GM12878 (cell line): ENCODE measurements around the gene CFAP300. TPM values are rescaled to one million over a fixed set of nuclear protein-coding genes. Genes with fewer than 3 reads are reported as not detected.

ENCODE experiments used
- ATAC-seq: fragments of 200-7000 bp; cut with Tn5 transposase; 3 replicates; pipeline ENCODE4 v1.9.1; 2020; ENCODE audit warnings: mild to moderate bottlenecking, moderate library complexity
- BruUV-seq: library from RNA; stranded (reverse); fragments of 400-500 nt; replicated peaks from 2 replicates; lab custom pipeline; 2021; lab: Mats Ljungman, UMichigan
- CTCF ChIA-PET: fragments of 300-600 bp; sonication (Branson Sonifier 250); formaldehyde crosslinking; extraction: SDS; loops from one replicate; lab custom pipeline; 2021; ENCODE audit warnings: inconsistent platforms; lab: Yijun Ruan, JAX
- POLR2A ChIA-PET: fragments of 350-600 bp; formaldehyde crosslinking; extraction: SDS; loops from one replicate; lab custom pipeline; 2021; ENCODE audit warnings: inconsistent platforms; lab: Charles Lee
- RAD21 ChIA-PET: fragments of 300-600 bp; sonication (Branson Sonifier 250); formaldehyde crosslinking; loops from one replicate; lab custom pipeline; 2023; ENCODE audit warnings: antibody characterized with exemption; ENCODE audit not compliant: unreplicated experiment; lab: Charles Lee
- SMC1A ChIA-PET: fragments of 300-600 bp; sonication (Branson Sonifier 250); formaldehyde crosslinking; loops from one replicate; lab custom pipeline; 2023; ENCODE audit not compliant: unreplicated experiment, uncharacterized antibody; lab: Charles Lee
- DNase-seq: peaks from one replicate; pipeline ENCODE4 v3.0.0-alpha.2; 2011; ENCODE audit warnings: low read depth, low spot score
- FAIRE-seq: peaks from 3 replicates; lab custom pipeline; 2011; peaks lifted over from hg19 to GRCh38; lab: Jason Lieb, UNC
- H2AFZ ChIP-seq: 2 replicates; pipeline ENCODE4 v1.6.0; 2011; ENCODE audit warnings: low read depth, low read length, control low read depth; ENCODE audit not compliant: control insufficient read depth
- H3K27ac ChIP-seq: 2 replicates; pipeline ENCODE4 v1.5.1; 2011; ENCODE audit warnings: control low read depth; ENCODE audit not compliant: control insufficient read depth, insufficient read depth
- H3K27me3 ChIP-seq, 2 experiments: replicated peaks in 1 of 2; 2 replicates each; pipeline versions ENCODE4 v1.6.0 to v1.6.1; 2011; ENCODE audit warnings: low read length in 1 of 2; ENCODE audit not compliant: control insufficient read depth in 2 of 2, insufficient read depth in 2 of 2
- H3K36me3 ChIP-seq, 2 experiments: 2 replicates each; pipeline ENCODE4 v1.5.1; 2011; ENCODE audit warnings: low read length in 1 of 2; ENCODE audit not compliant: control insufficient read depth in 2 of 2, insufficient read depth in 2 of 2
- H3K4me1 ChIP-seq: 2 replicates; pipeline ENCODE4 v1.6.1; 2011; ENCODE audit warnings: mild to moderate bottlenecking, low read length, moderate library complexity, mixed read lengths; ENCODE audit not compliant: control insufficient read depth, insufficient read depth
- H3K4me2 ChIP-seq: 2 replicates; pipeline ENCODE4 v1.6.0; 2011; ENCODE audit warnings: control low read depth; ENCODE audit not compliant: control insufficient read depth, insufficient read depth
- H3K4me3 ChIP-seq: fragments of 200-600 bp; sonication (generic); 2 replicates; pipeline ENCODE4 v1.5.1; 2016
- H3K79me2 ChIP-seq: 2 replicates; pipeline ENCODE4 v1.6.0; 2011; ENCODE audit warnings: low read length; ENCODE audit not compliant: control insufficient read depth, insufficient read depth
- H3K9ac ChIP-seq: 2 replicates; pipeline ENCODE4 v1.8.0; 2011; ENCODE audit warnings: low read length, control low read depth, mixed read lengths; ENCODE audit not compliant: control insufficient read depth, insufficient read depth
- H3K9me3 ChIP-seq: replicated peaks from 3 replicates; pipeline ENCODE4 v1.5.1; 2011; ENCODE audit warnings: mild to moderate bottlenecking, low read length; ENCODE audit not compliant: control insufficient read depth, insufficient read depth
- H4K20me1 ChIP-seq: 2 replicates; pipeline ENCODE4 v1.6.0; 2011; ENCODE audit not compliant: control insufficient read depth, insufficient read depth
- EZH2 ChIP-seq: IDR thresholded peaks from 2 replicates; pipeline ENCODE4 v1.6.1; 2012; ENCODE audit warnings: low read depth, mild to moderate bottlenecking, control low read depth, inconsistent platforms, low read length, borderline replicate concordance; ENCODE audit not compliant: control insufficient read depth
- GABPA ChIP-seq: IDR thresholded peaks from 2 replicates; pipeline ENCODE4 v1.6.1; 2014; ENCODE audit warnings: antibody characterized with exemption, low read depth, mild to moderate bottlenecking, inconsistent platforms
- MEF2B ChIP-seq: fragments of 450-650 bp; IDR thresholded peaks from 2 replicates; pipeline ENCODE4 v1.6.1; 2018; ENCODE audit warnings: mild to moderate bottlenecking, moderate library complexity; ENCODE audit not compliant: partially characterized antibody, poor library complexity, severe bottlenecking
- MYC ChIP-seq: IDR thresholded peaks from 2 replicates; pipeline ENCODE4 v1.6.1; 2011; ENCODE audit warnings: mild to moderate bottlenecking, low read length, moderate library complexity, inconsistent platforms; ENCODE audit not compliant: insufficient read depth, insufficient replicate concordance, insufficient read length, severe bottlenecking
- NFYA ChIP-seq: IDR thresholded peaks from 2 replicates; pipeline ENCODE4 v1.6.1; 2011; ENCODE audit warnings: low read depth, mild to moderate bottlenecking, low read length, improper control_type of control experiment, borderline replicate concordance
- RFX5 ChIP-seq: IDR thresholded peaks from 2 replicates; pipeline ENCODE4 v1.6.1; 2011; ENCODE audit warnings: low read depth, low read length, improper control_type of control experiment
- SRF ChIP-seq, 2 experiments: IDR thresholded peaks; 2 replicates each; pipeline ENCODE4 v1.6.1; 2011; ENCODE audit warnings: low read depth in 2 of 2, low read length in 2 of 2, mild to moderate bottlenecking in 1 of 2, moderate library complexity in 1 of 2
- TAF1 ChIP-seq: IDR thresholded peaks from 2 replicates; pipeline ENCODE4 v1.6.1; 2011; ENCODE audit warnings: mild to moderate bottlenecking, low read depth, low read length, borderline replicate concordance
- ZNF274 ChIP-seq: IDR thresholded peaks from one replicate; pipeline ENCODE4 v1.8.0; 2011; ENCODE audit not compliant: insufficient read length, insufficient read depth
- ZNF687 ChIP-seq: fragments of 450-650 bp; IDR thresholded peaks from 2 replicates; pipeline ENCODE4 v1.6.1; 2017; ENCODE audit warnings: mild to moderate bottlenecking, moderate library complexity
- WGBS: methylation state at CpG from one replicate; pipeline ENCODE4 v1.1.6; 2016; ENCODE audit warnings: low lambda C conversion rate; ENCODE audit not compliant: insufficient replicate concordance, insufficient coverage; ENCODE audit errors: missing lambda C conversion rate; 5-methylcytosine and 5-hydroxymethylcytosine counted together
- in situ Hi-C: fragments of 300-500 bp; cut with MboI; formaldehyde crosslinking; loops from 9 replicates; pipeline ENCODE4 v1.14.3; 2018; ENCODE audit warnings: mixed read lengths
- intact Hi-C: fragments of 100-400 bp; cut with micrococcal nuclease; formaldehyde crosslinking; loops from one replicate; pipeline ENCODE4 v1.14.2; 2022; ENCODE audit not compliant: unreplicated experiment
- polyA plus RNA-seq, 11 experiments: library from polyadenylated mRNA; depleted of rRNA in 4 of 11; unstranded in 6 of 11; stranded (reverse) in 5 of 11; fragments of >200 nt; fragmentation: Nextera tagmentation in 4 of 11; fragmentation: Illumina TruSeq in 1 of 11; extraction: Ambion mirVana in 4 of 11; extraction: Trizol in 1 of 11; gene quantifications; 1 replicate in 1 of 11; 2 replicates in 10 of 11; pipeline versions ENCODE4 v1.2.1 to v1.2.3, GENCODE V29; 2011 to 2016; ENCODE audit warnings: inconsistent platforms in 2 of 11, missing spikeins in 2 of 11, low read depth in 1 of 11
- total RNA-seq, 4 experiments: library from RNA; depleted of rRNA in 3 of 4; stranded (reverse); fragments of >200 nt in 3 of 4; fragmentation: Illumina TruSeq in 1 of 4; extraction: Trizol in 1 of 4; gene quantifications; 2 replicates each; pipeline versions ENCODE4 v1.2.1 to v1.2.3, GENCODE V29; 2013 to 2021

The CFAP300 gene
- total and polyA plus RNA-seq, 10 of the 15 experiments (the other 5 are each of a cell fraction or from before 2014, with no cell fraction given) = not detected

GRCh38 chr11:102117472-102118113 lies 70.4 kb downstream of the CFAP300 start:
- no peak for TF ChIP-seq MYC
- TF ChIP-seq ZNF687 = no peak
- no peak for TF ChIP-seq SRF (IDR thresholded peaks at IDR 0.05; ENCODE audit: low read depth in 2 of 2, low read length in 2 of 2)
- TF ChIP-seq RFX5 = no peak
- no peak for TF ChIP-seq MEF2B
- no peak for TF ChIP-seq NFYA
- no peak for TF ChIP-seq TAF1
- no peak for TF ChIP-seq GABPA
- no peak for TF ChIP-seq ZNF274
- no peak for TF ChIP-seq EZH2
- TF ChIP-seq, all 136 proteins: peak for 0
- RAD21 ChIA-PET = no interaction called here
- FAIRE-seq (no peak), DNase-seq (no peak), ATAC-seq (no peak)
- Histone ChIP-seq H2AFZ (no peak overlapping the region), H3K4me3 (no peak overlapping the region), H3K9ac (no peak overlapping the region), H4K20me1 (no peaks in the 10 kb centered on the region), H3K9me3 (no peaks in the 10 kb centered on the region), H3K27me3 (peaks cover 0 to 1% of the 10 kb centered on the region in 2 experiments; a peak in 2 of 4 replicates), H3K79me2 (no peaks in the 10 kb centered on the region), H3K4me1 (no peaks in the 10 kb centered on the region), H3K36me3 (no peaks in the 10 kb centered on the region), H3K4me2 (no peak overlapping the region), H3K27ac (no peak overlapping the region)
- in situ Hi-C loops (no loop called here), intact Hi-C loops (no loop called here)
- POLR2A ChIA-PET = no interaction called here
- SMC1A ChIA-PET = no interaction called here
- CTCF ChIA-PET = no interaction called here
- BruUV-seq = no TSS peak
- WGBS = 0% methylated on average over 4 of the region's 4 CpGs
